K562 (cell line): ENCODE data around the gene CAPN8. TPM values are rescaled to one million over a fixed set of nuclear protein-coding genes. Genes with fewer than 3 reads are reported as not detected.

ENCODE experiments used
- BACH1 ChIP-seq: fragments of 200-800 bp; sonication (Bioruptor generic); IDR thresholded peaks from 2 replicates; pipeline ENCODE4 v1.6.1; 2016; ENCODE audit warnings: missing genetic modification characterization, missing compliant biosample characterization
- CSDE1 ChIP-seq, 2 experiments: fragments of 450-650 bp; IDR thresholded peaks; 2 replicates each; pipeline ENCODE4 v1.6.1; 2016; ENCODE audit warnings: mild to moderate bottlenecking in 1 of 2
- DMBX1 ChIP-seq: fragments of 250-450 bp; sonication (Bioruptor Pico); IDR thresholded peaks from 2 replicates; pipeline ENCODE4 v1.8.0; 2022; ENCODE audit warnings: inconsistent platforms, mild to moderate bottlenecking, moderate library complexity, borderline replicate concordance
- E2F3 ChIP-seq: fragments of 250-450 bp; sonication (Bioruptor Pico); IDR thresholded peaks from 2 replicates; pipeline ENCODE4 v1.4.0; 2020; ENCODE audit warnings: mild to moderate bottlenecking
- MBD1 ChIP-seq: fragments of 250-450 bp; sonication (Bioruptor Pico); IDR thresholded peaks from 2 replicates; pipeline ENCODE4 v1.8.0; 2022; ENCODE audit warnings: inconsistent platforms
- ZBTB11 ChIP-seq, 3 experiments: fragments of 200-800 bp in 1 of 3; fragments of 250-450 bp in 1 of 3; fragments of 450-650 bp in 1 of 3; sonication (Bioruptor Pico) in 1 of 3; sonication (Bioruptor generic) in 1 of 3; formaldehyde crosslinking in 1 of 3; IDR thresholded peaks; 2 replicates each; pipeline versions ENCODE4 v1.6.1 to v1.8.0; 2016 to 2022; ENCODE audit warnings: mild to moderate bottlenecking in 2 of 3, missing genetic modification characterization in 2 of 3, missing compliant biosample characterization in 1 of 3, moderate library complexity in 1 of 3
- ZFP36 ChIP-seq: fragments of 150-350 bp; IDR thresholded peaks from 2 replicates; pipeline ENCODE4 v1.6.1; 2018; ENCODE audit warnings: low read length, low read depth; ENCODE audit not compliant: partially characterized antibody
- ZNF507 ChIP-seq: conservative IDR thresholded peaks from 2 replicates; pipeline ENCODE4 v1.6.1; 2017; ENCODE audit warnings: missing genetic modification characterization, missing compliant biosample characterization
- ZNF57 ChIP-seq: fragments of 450-650 bp; formaldehyde crosslinking; IDR thresholded peaks from 2 replicates; pipeline ENCODE4 v1.4.0; 2020; ENCODE audit warnings: mild to moderate bottlenecking, moderate library complexity
- ZNF740 ChIP-seq, 3 experiments: fragments of 200-800 bp in 1 of 3; sonication (Bioruptor generic) in 1 of 3; sonication (generic) in 1 of 3; formaldehyde crosslinking in 1 of 3; IDR thresholded peaks; 2 replicates each; pipeline versions ENCODE4 v1.6.1 to v1.8.0; 2016 to 2022; ENCODE audit warnings: mild to moderate bottlenecking in 2 of 3, missing compliant biosample characterization in 2 of 3, missing genetic modification characterization in 2 of 3, missing genetic modification reagents in 1 of 3
- polyA plus RNA-seq, 8 experiments: library from polyadenylated mRNA; depleted of rRNA in 4 of 8; stranded (reverse) in 5 of 8; unstranded in 3 of 8; fragments of >200 nt; fragmentation: Nextera tagmentation in 2 of 8; fragmentation: Illumina TruSeq in 1 of 8; extraction: Ambion mirVana in 2 of 8; extraction: Trizol in 1 of 8; gene quantifications; 2 replicates each; pipeline versions ENCODE4 v1.2.1 to v1.2.3, GENCODE V29; 2011 to 2014; ENCODE audit warnings: inconsistent platforms in 1 of 8, missing spikeins in 1 of 8
- total RNA-seq, 7 experiments: library from RNA; depleted of rRNA in 6 of 7; stranded (reverse); fragments of >200 nt in 6 of 7; fragmentation: Illumina TruSeq in 2 of 7; extraction: Trizol in 2 of 7; gene quantifications; 2 replicates each; pipeline versions ENCODE4 v1.2.1 to v1.2.3, GENCODE V29; 2011 to 2021; ENCODE audit warnings: low replicate concordance in 1 of 7

The CAPN8 gene
- total and polyA plus RNA-seq, 9 of the 15 experiments (the other 6 are each of a cell fraction or from before 2014, with no cell fraction given), result 0.06 TPM; not detected in 8

GRCh38 chr1:223700388-223700918, 35.0 kb upstream of the CAPN8 start (continued):
- 0 out of 6 replicates have a peak, but pooled peaks of 1 of the 3 experiments have one; percentile 10 for TF ChIP-seq ZBTB11 (CRISPR knock-in tag; IDR thresholded peaks at IDR 0.05)
- no peak for TF ChIP-seq ZNF507 (tag)
- no peak for TF ChIP-seq ZNF740 (CRISPR knock-in tag; IDR thresholded peaks at IDR 0.05)
- 0 out of 4 replicates have a peak, but pooled peaks of 1 of the 2 experiments have one; percentile 60 for TF ChIP-seq ZNF740 (tag; IDR thresholded peaks at IDR 0.05)
- peak; percentile 44; the same call in 1 of the 2 replicates for TF ChIP-seq MBD1 (CRISPR knock-in tag)
- peak; percentile 28; the same call in 1 of the 2 replicates for TF ChIP-seq BACH1 (tag)
- TF ChIP-seq ZNF57 (CRISPR knock-in tag), result 0 out of 2 replicates have a peak, but pooled peaks have one; percentile 38
- TF ChIP-seq E2F3 (CRISPR knock-in tag), result 0 out of 2 replicates have a peak, but pooled peaks have one; percentile 16
- TF ChIP-seq CSDE1 (IDR thresholded peaks at IDR 0.05), result no peak
- TF ChIP-seq DMBX1 (CRISPR knock-in tag), result 0 out of 2 replicates have a peak, but pooled peaks have one; percentile 42
- TF ChIP-seq ZFP36, result no peak
